Activated CD8-positive, alpha-beta T cell treated with anti-CD3 and anti-CD28 coated beads, Interleukin-2, amount 10 ng/mL, durations not matched to agents 7 days and 5 days (primary cell): ENCODE measurements around the gene CFL2. TPM values are rescaled to one million over a fixed set of nuclear protein-coding genes. Genes with fewer than 3 reads are reported as not detected.

ENCODE experiments used
- ATAC-seq: fragments of 150-1000 bp; cut with Tn5 transposase; one replicate; pipeline ENCODE4 v1.10.0; 2021; ENCODE audit warnings: moderate library complexity
- CTCF ChIA-PET: fragments of 350-600 bp; sonication (Branson Sonifier 250); formaldehyde crosslinking; loops from one replicate; lab custom pipeline; 2021; ENCODE audit warnings: antibody characterized with exemption; lab: Charles Lee
- POLR2A ChIA-PET: fragments of 350-600 bp; sonication (Branson Sonifier 250); formaldehyde crosslinking; loops from one replicate; lab custom pipeline; 2021; ENCODE audit warnings: antibody characterized with exemption; lab: Charles Lee
- DNase-seq: peaks from one replicate; pipeline ENCODE4 v3.0.0-alpha.2; 2020
- H3K27ac Mint-ChIP-seq: one replicate; pipeline ENCODE4 v1.8.0; 2021; ENCODE audit warnings: mild to moderate bottlenecking, mixed read lengths
- H3K27me3 Mint-ChIP-seq: one replicate; pipeline ENCODE4 v1.8.0; 2021; ENCODE audit warnings: low read depth, mixed read lengths
- H3K36me3 Mint-ChIP-seq: one replicate; pipeline ENCODE4 v1.8.0; 2021; ENCODE audit warnings: low read depth, mixed read lengths
- H3K4me1 Mint-ChIP-seq: one replicate; pipeline ENCODE4 v1.8.0; 2021; ENCODE audit warnings: low read depth, mixed read lengths
- H3K4me3 Mint-ChIP-seq: one replicate; pipeline ENCODE4 v1.8.0; 2021; ENCODE audit warnings: mild to moderate bottlenecking, mixed read lengths
- H3K9me3 Mint-ChIP-seq: one replicate; pipeline ENCODE4 v1.8.0; 2022; ENCODE audit warnings: mixed read lengths; ENCODE audit not compliant: insufficient read depth
- total RNA-seq, 2 experiments: library from RNA; stranded (reverse); gene quantifications; one replicate each; pipeline ENCODE4 v1.2.3, GENCODE V29; 2021

The CFL2 gene
- total RNA-seq, 2 experiments from 2014 or later = 6.7 to 7.1 TPM

GRCh38 chr14:34691206-34691605 lies 23.2 kb downstream of the CFL2 start:
- ATAC-seq = no peak
- peaks cover 14% of the 10 kb centered on the region for H3K4me1 Mint-ChIP-seq
- H3K27ac Mint-ChIP-seq = no peak overlapping the region
- H3K36me3 Mint-ChIP-seq = no peaks in the 10 kb centered on the region
- H3K27me3 Mint-ChIP-seq = peaks cover 3% of the 10 kb centered on the region
- no peak for DNase-seq
- no peaks in the 10 kb centered on the region for H3K9me3 Mint-ChIP-seq
- ChIA-PET POLR2A (no interaction called here), CTCF (interaction anchor here (3.8 kb wide), 1 partner anchor 31 kb away, joined by 12 read pairs; no protein-coding TSS in a partner anchor)
- H3K4me3 Mint-ChIP-seq = no peak overlapping the region

GRCh38 chr14:34688470-34689206 lies 25.8 kb downstream of the CFL2 start:
- no peaks in the 10 kb centered on the region for H3K9me3 Mint-ChIP-seq
- DNase-seq = no peak
- POLR2A ChIA-PET = no interaction called here
- no peak overlapping the region for H3K27ac Mint-ChIP-seq
- no peaks in the 10 kb centered on the region for H3K36me3 Mint-ChIP-seq
- CTCF ChIA-PET = interaction anchor here (0.6 to 3.8 kb wide), 3 partner anchors 20 to 58 kb away, joined by 3 to 12 read pairs (median 4); no protein-coding TSS in a partner anchor
- H3K4me3 Mint-ChIP-seq = no peak overlapping the region
- ATAC-seq = no peak
- H3K4me1 Mint-ChIP-seq = peaks cover 13% of the 10 kb centered on the region
- H3K27me3 Mint-ChIP-seq = peaks cover 7% of the 10 kb centered on the region

GRCh38 chr14:34685819-34686428 lies 28.5 kb downstream of the CFL2 start:
- no peaks in the 10 kb centered on the region for H3K36me3 Mint-ChIP-seq
- no peak for DNase-seq
- CTCF ChIA-PET = interaction anchor here (1.3 kb wide), 1 partner anchor 37 kb away, joined by 3 read pairs; no protein-coding TSS in a partner anchor

GRCh38 chr14:34684578-34684977 lies 29.8 kb downstream of the CFL2 start:
- peaks cover 7% of the 10 kb centered on the region for H3K27me3 Mint-ChIP-seq
- no peaks in the 10 kb centered on the region for H3K36me3 Mint-ChIP-seq
- ChIA-PET CTCF (interaction anchor here (1.3 kb wide), 1 partner anchor 39 kb away, joined by 3 read pairs; no protein-coding TSS in a partner anchor), POLR2A (no interaction called here)
- peaks cover 14% of the 10 kb centered on the region for H3K4me1 Mint-ChIP-seq
- H3K4me3 Mint-ChIP-seq = no peak overlapping the region
- DNase-seq (no peak), ATAC-seq (no peak)
- H3K27ac Mint-ChIP-seq = no peak overlapping the region
- H3K9me3 Mint-ChIP-seq = no peaks in the 10 kb centered on the region

More at GRCh38 chr14:34685819-34686428, 28.5 kb downstream of the CFL2 start:
- Mint-ChIP-seq H3K27ac (no peak overlapping the region), H3K4me3 (no peak overlapping the region), H3K9me3 (no peaks in the 10 kb centered on the region), H3K27me3 (peaks cover 7% of the 10 kb centered on the region), H3K4me1 (peaks cover 14% of the 10 kb centered on the region)
- POLR2A ChIA-PET = interaction anchor here (0.7 kb wide), 1 partner anchor 392 kb away, joined by 3 read pairs; no protein-coding TSS in a partner anchor
- no peak for ATAC-seq

- Mint-ChIP-seq H3K27me3 (peaks cover 7% of the 10 kb centered on the region), H3K4me3 (no peak overlapping the region), H3K36me3 (no peaks in the 10 kb centered on the region), H3K27ac (peak overlapping the region; percentile 58), H3K9me3 (no peaks in the 10 kb centered on the region), H3K4me1 (peaks cover 14% of the 10 kb centered on the region)
- ChIA-PET POLR2A (no interaction called here), CTCF (interaction anchor here (1.0 to 1.5 kb wide), 3 partner anchors 10 to 40 kb away, joined by 3 to 5 read pairs (median 5); no protein-coding TSS in a partner anchor)
- DNase-seq (peak; percentile 59), ATAC-seq (peak; percentile 93)
These were observed 31.5 kb downstream of the CFL2 start for GRCh38 chr14:34682787-34683321.

- H3K27me3 Mint-ChIP-seq = peaks cover 4% of the 10 kb centered on the region
- H3K4me1 Mint-ChIP-seq = peaks cover 14% of the 10 kb centered on the region
- ATAC-seq (no peak), DNase-seq (no peak)
- ChIA-PET CTCF (interaction anchor here (0.8 to 1.3 kb wide), 4 partner anchors 8 to 52 kb away, joined by 3 to 4 read pairs (median 4); no protein-coding TSS in a partner anchor), POLR2A (no interaction called here)
- no peaks in the 10 kb centered on the region for H3K9me3 Mint-ChIP-seq
- H3K36me3 Mint-ChIP-seq = no peaks in the 10 kb centered on the region
- no peak overlapping the region for H3K27ac Mint-ChIP-seq
- no peak overlapping the region for H3K4me3 Mint-ChIP-seq
These were observed 33.5 kb downstream of the CFL2 start for GRCh38 chr14:34680806-34681479.

- H3K9me3 Mint-ChIP-seq = no peaks in the 10 kb centered on the region
- no peaks in the 10 kb centered on the region for H3K36me3 Mint-ChIP-seq
- POLR2A ChIA-PET = no interaction called here
- H3K4me3 Mint-ChIP-seq = no peak overlapping the region
- peaks cover 2% of the 10 kb centered on the region for H3K27me3 Mint-ChIP-seq
- peaks cover 14% of the 10 kb centered on the region for H3K4me1 Mint-ChIP-seq
- no peak overlapping the region for H3K27ac Mint-ChIP-seq
- no peak for ATAC-seq
- CTCF ChIA-PET = no interaction called here
- no peak for DNase-seq
These were observed 35.7 kb downstream of the CFL2 start for GRCh38 chr14:34678735-34679134.

GRCh38 chr14:34678306-34678705 lies 36.1 kb downstream of the CFL2 start:
- DNase-seq (no peak), ATAC-seq (no peak)
- Mint-ChIP-seq H3K27me3 (peaks cover 2% of the 10 kb centered on the region), H3K9me3 (no peaks in the 10 kb centered on the region), H3K36me3 (no peaks in the 10 kb centered on the region), H3K4me3 (no peak overlapping the region), H3K4me1 (peaks cover 10% of the 10 kb centered on the region), H3K27ac (no peak overlapping the region)
- CTCF ChIA-PET = no interaction called here
- POLR2A ChIA-PET = no interaction called here

GRCh38 chr14:34676516-34677211 lies 37.7 kb downstream of the CFL2 start:
- ChIA-PET CTCF (interaction anchor here (0.9 kb wide), 1 partner anchor 46 kb away, joined by 4 read pairs; no protein-coding TSS in a partner anchor), POLR2A (interaction anchor here (0.6 kb wide), 1 partner anchor 306 kb away, joined by 3 read pairs; the partner anchor contains the start of gene SRP54)
- ATAC-seq (no peak), DNase-seq (no peak)
- peaks cover 2% of the 10 kb centered on the region for H3K27me3 Mint-ChIP-seq
- no peaks in the 10 kb centered on the region for H3K9me3 Mint-ChIP-seq
- H3K4me3 Mint-ChIP-seq = no peak overlapping the region
- H3K4me1 Mint-ChIP-seq = no peaks in the 10 kb centered on the region
- H3K27ac Mint-ChIP-seq = no peak overlapping the region
- no peaks in the 10 kb centered on the region for H3K36me3 Mint-ChIP-seq

GRCh38 chr14:34673702-34674101 lies 40.7 kb downstream of the CFL2 start:
- no peaks in the 10 kb centered on the region for H3K4me1 Mint-ChIP-seq
- no peak overlapping the region for H3K4me3 Mint-ChIP-seq
- no peaks in the 10 kb centered on the region for H3K36me3 Mint-ChIP-seq
- CTCF ChIA-PET = interaction anchor here (1.0 to 2.0 kb wide), 9 partner anchors 10 to 470 kb away, joined by 3 to 20 read pairs (median 3); no protein-coding TSS in a partner anchor
- peaks cover 5% of the 10 kb centered on the region for H3K27me3 Mint-ChIP-seq
- POLR2A ChIA-PET = no interaction called here
- ATAC-seq (no peak), DNase-seq (no peak)
- no peaks in the 10 kb centered on the region for H3K9me3 Mint-ChIP-seq
- no peak overlapping the region for H3K27ac Mint-ChIP-seq

GRCh38 chr14:34671716-34672115 lies 42.7 kb downstream of the CFL2 start:
- no peaks in the 10 kb centered on the region for H3K36me3 Mint-ChIP-seq
- ChIA-PET CTCF (interaction anchor here (0.7 to 3.9 kb wide), 5 partner anchors 49 to 745 kb away, joined by 3 to 25 read pairs (median 4); partner anchors contain the start of gene BAZ1A), POLR2A (no interaction called here)
- no peak for ATAC-seq
- DNase-seq = no peak
- H3K27me3 Mint-ChIP-seq = peaks cover 5% of the 10 kb centered on the region
- no peak overlapping the region for H3K27ac Mint-ChIP-seq
- no peak overlapping the region for H3K4me3 Mint-ChIP-seq
- H3K9me3 Mint-ChIP-seq = no peaks in the 10 kb centered on the region
- H3K4me1 Mint-ChIP-seq = no peaks in the 10 kb centered on the region
